GM18508 (cell line): ENCODE data around the gene KIF5A.
"Not testable (repeated sequence)": the region's sequence is repeated elsewhere in the genome, so short reads cannot be mapped to it uniquely, and the experiment has no call there.

Experiments
- ATAC-seq: cut with Tn5 transposase; IDR thresholded peaks from one replicate; pipeline ENCODE4 v1.9.1; 2021; ENCODE audit warnings: moderate number of reproducible peaks; ENCODE audit not compliant: insufficient read depth, unreplicated experiment

The KIF5A gene

GRCh38 chr12:57549909-57550640, at the start of gene KIF5A:
KIF5A (plus strand) TSS chr12:57550044; CDS start chr12:57550272, 228 bp downstream.
- no peak for ATAC-seq

GRCh38 chr12:57500213-57500612, 49.6 kb upstream of the KIF5A start:
- ATAC-seq: no peak

- not testable (repeated sequence) for ATAC-seq
Observed at GRCh38 chr12:57502311-57502969, 47.4 kb upstream of the KIF5A start.

- ATAC-seq: not testable (repeated sequence)
Observed at GRCh38 chr12:57506541-57506940, 43.3 kb upstream of the KIF5A start.

GRCh38 chr12:57507796-57508195, 42.0 kb upstream of the KIF5A start:
- ATAC-seq: not testable (repeated sequence)

GRCh38 chr12:57511161-57511560, 38.7 kb upstream of the KIF5A start:
- ATAC-seq: no peak

- ATAC-seq: no peak
Observed at GRCh38 chr12:57511588-57512325, 38.1 kb upstream of the KIF5A start.

GRCh38 chr12:57512665-57513064, 37.2 kb upstream of the KIF5A start:
- no peak for ATAC-seq

GRCh38 chr12:57513266-57513665, 36.6 kb upstream of the KIF5A start:
- ATAC-seq: no peak

GRCh38 chr12:57513677-57514076, 36.2 kb upstream of the KIF5A start:
- not testable (repeated sequence) for ATAC-seq

GRCh38 chr12:57514246-57514645, 35.6 kb upstream of the KIF5A start:
- ATAC-seq: not testable (repeated sequence)

- ATAC-seq: no peak
Observed at GRCh38 chr12:57514720-57515407, 35.0 kb upstream of the KIF5A start.

- no peak for ATAC-seq
Observed at GRCh38 chr12:57515408-57515933, 34.4 kb upstream of the KIF5A start.

- no peak for ATAC-seq
Observed at GRCh38 chr12:57515934-57516541, 33.8 kb upstream of the KIF5A start.

- no peak for ATAC-seq
Observed at GRCh38 chr12:57516617-57517153, 33.2 kb upstream of the KIF5A start.

GRCh38 chr12:57517187-57517586, 32.7 kb upstream of the KIF5A start:
- ATAC-seq: no peak

- not testable (repeated sequence) for ATAC-seq
Observed at GRCh38 chr12:57517718-57518117, 32.1 kb upstream of the KIF5A start.

- no peak for ATAC-seq
Observed at GRCh38 chr12:57518176-57518919, 31.5 kb upstream of the KIF5A start.
